K562 (cell line): ENCODE data around the gene SDK1. TPM values are rescaled to one million over a fixed set of nuclear protein-coding genes. Genes with fewer than 3 reads are reported as not detected.

Experiments used
- ATAC-seq: fragments of 200-7000 bp; cut with Tn5 transposase; 3 replicates; pipeline ENCODE4 v1.9.1; 2020; ENCODE audit warnings: moderate library complexity
- BruUV-seq: library from RNA; stranded (reverse); fragments of 400-500 nt; replicated peaks from 2 replicates; lab custom pipeline; 2021; lab: Mats Ljungman, UMichigan
- CTCF ChIA-PET: fragments of 300-600 bp; formaldehyde crosslinking; extraction: SDS; loops from one replicate; lab custom pipeline; 2021; ENCODE audit warnings: low intra/inter-chr PET ratio; lab: Yijun Ruan, JAX
- POLR2A ChIA-PET: fragments of 300-600, 350-650 bp; sonication (Branson Sonifier 250); formaldehyde crosslinking; extraction: SDS; loops from one replicate; lab custom pipeline; 2021; ENCODE audit warnings: antibody characterized with exemption, inconsistent platforms; lab: Yijun Ruan, JAX
- DNase-seq, 4 experiments: peaks; one replicate each; pipeline versions ENCODE4 v3.0.0 to v3.0.0-alpha.2; 2011 to 2018; ENCODE audit warnings: low spot score in 3 of 4, mixed read lengths in 3 of 4; ENCODE audit errors: extremely low read depth in 1 of 4
- FAIRE-seq: peaks from 2 replicates; lab custom pipeline; 2011; peaks lifted over from hg19 to GRCh38; lab: Jason Lieb, UNC
- H2AFZ ChIP-seq: 2 replicates; pipeline ENCODE4 v1.6.0; 2011; ENCODE audit warnings: low read depth, low read length, control low read depth, inconsistent platforms
- H3K27ac ChIP-seq: fragments of 200-600 bp; 3 replicates; pipeline ENCODE4 v1.8.0; 2011; ENCODE audit warnings: low read depth, mild to moderate bottlenecking, control low read depth, inconsistent platforms, low read length, moderate library complexity, mixed read lengths; ENCODE audit errors: extremely low read depth
- H3K27me3 ChIP-seq, 2 experiments: fragments of 300-600 bp in 1 of 2; 2 replicates in 1 of 2; 3 replicates in 1 of 2; pipeline versions ENCODE4 v1.6.0 to v1.8.0; 2011; ENCODE audit warnings: inconsistent platforms in 2 of 2, low read length in 2 of 2, mild to moderate bottlenecking in 1 of 2, mixed read lengths in 1 of 2, moderate library complexity in 1 of 2; ENCODE audit not compliant: control insufficient read depth in 2 of 2, insufficient read depth in 2 of 2
- H3K36me3 ChIP-seq: fragments of 300-600 bp; 3 replicates; pipeline ENCODE4 v1.8.0; 2011; ENCODE audit warnings: mild to moderate bottlenecking, low read length, inconsistent platforms; ENCODE audit not compliant: control insufficient read depth, insufficient read depth
- H3K4me1 ChIP-seq, 2 experiments: fragments of 200-600 bp in 1 of 2; replicated peaks in 1 of 2; 2 replicates in 1 of 2; 3 replicates in 1 of 2; pipeline versions ENCODE4 v1.5.1 to v1.8.0; 2011; ENCODE audit warnings: inconsistent platforms in 2 of 2, low read length in 2 of 2, mild to moderate bottlenecking in 1 of 2, mixed read lengths in 1 of 2, moderate library complexity in 1 of 2; ENCODE audit not compliant: control insufficient read depth in 2 of 2, insufficient read depth in 2 of 2
- H3K4me2 ChIP-seq: 2 replicates; pipeline ENCODE4 v1.6.1; 2011; ENCODE audit warnings: low read length, control low read depth, inconsistent platforms, mixed read lengths; ENCODE audit not compliant: insufficient read depth
- H3K4me3 ChIP-seq: fragments of 200-600 bp; sonication (generic), shearing (Covaris generic); 2 replicates; pipeline ENCODE4 v1.5.1; 2016; ENCODE audit warnings: control low read depth, inconsistent platforms
- H3K79me2 ChIP-seq: fragments of 200-600 bp; 3 replicates; pipeline ENCODE4 v1.8.0; 2011; ENCODE audit warnings: low read length, inconsistent platforms; ENCODE audit not compliant: control insufficient read depth, insufficient read depth
- H3K9ac ChIP-seq, 2 experiments: 2 replicates each; pipeline versions ENCODE4 v1.6.0 to v1.6.1; 2011; ENCODE audit warnings: low read depth in 2 of 2, low read length in 2 of 2, control low read depth in 1 of 2, inconsistent platforms in 1 of 2, mild to moderate bottlenecking in 1 of 2, mixed read lengths in 1 of 2; ENCODE audit not compliant: insufficient read depth in 1 of 2
- H3K9me1 ChIP-seq: one replicate; pipeline ENCODE4 v1.6.0; 2011; ENCODE audit warnings: inconsistent platforms, mild to moderate bottlenecking, low read length, moderate library complexity; ENCODE audit not compliant: control insufficient read depth, insufficient read depth
- H3K9me3 ChIP-seq: replicated peaks from 2 replicates; pipeline ENCODE4 v1.5.1; 2011; ENCODE audit warnings: low read depth, low read length, inconsistent platforms; ENCODE audit not compliant: control insufficient read depth, insufficient read depth
- H4K20me1 ChIP-seq: replicated peaks from 2 replicates; pipeline ENCODE4 v1.6.1; 2011; ENCODE audit warnings: low read length, inconsistent platforms, mixed read lengths; ENCODE audit not compliant: control insufficient read depth, insufficient read depth
- BCL6 ChIP-seq: fragments of 250-450 bp; sonication (Bioruptor Pico); IDR thresholded peaks from 2 replicates; pipeline ENCODE4 v1.4.0; 2020
- CBFA2T2 ChIP-seq: fragments of 450-650 bp; conservative IDR thresholded peaks from 2 replicates; pipeline ENCODE4 v1.6.1; 2017; ENCODE audit warnings: mild to moderate bottlenecking
- DDX20 ChIP-seq: fragments of 450-650 bp; IDR thresholded peaks from 2 replicates; pipeline ENCODE4 v1.6.1; 2016; ENCODE audit warnings: missing genetic modification characterization, low read depth, mild to moderate bottlenecking, missing compliant biosample characterization, moderate library complexity
- EHMT2 ChIP-seq: fragments of 450-650 bp; IDR thresholded peaks from 2 replicates; pipeline ENCODE4 v1.6.1; 2018; ENCODE audit warnings: antibody characterized with exemption
- NFATC3 ChIP-seq: fragments of 450-650 bp; IDR thresholded peaks from 2 replicates; pipeline ENCODE4 v1.6.1; 2017; ENCODE audit warnings: mild to moderate bottlenecking
- NKRF ChIP-seq: fragments of 450-650 bp; IDR thresholded peaks from 2 replicates; pipeline ENCODE4 v1.6.1; 2016; ENCODE audit warnings: borderline replicate concordance
- PHTF2 ChIP-seq: fragments of 250-450 bp; sonication (Bioruptor Pico); IDR thresholded peaks from 2 replicates; pipeline ENCODE4 v1.5.0; 2021; ENCODE audit warnings: mild to moderate bottlenecking
- SIRT6 ChIP-seq: IDR thresholded peaks from one replicate; pipeline ENCODE4 v1.6.1; 2012; ENCODE audit warnings: low read depth, mild to moderate bottlenecking, control low read depth, inconsistent platforms, low read length, moderate library complexity
- TCFL5 ChIP-seq: fragments of 250-450 bp; sonication (Bioruptor Pico); conservative IDR thresholded peaks from 2 replicates; pipeline ENCODE4 v1.6.1; 2021; ENCODE audit warnings: mild to moderate bottlenecking, moderate library complexity, matching md5 sums
- WGBS: fragments of 100-300 bp; shearing (Covaris generic); methylation state at CpG from one replicate; pipeline ENCODE4 v1.1.6; 2016; ENCODE audit warnings: low coverage, mixed read lengths; ENCODE audit not compliant: insufficient coverage; ENCODE audit errors: missing lambda C conversion rate; 5-methylcytosine and 5-hydroxymethylcytosine counted together
- in situ Hi-C: fragments of 300-500 bp; cut with MboI; formaldehyde crosslinking; loops from 4 replicates; pipeline ENCODE4 v1.15.0; 2018; ENCODE audit warnings: inconsistent platforms, mixed read lengths
- intact Hi-C: fragments of 100-400 bp; cut with micrococcal nuclease; formaldehyde crosslinking; loops from 2 replicates; pipeline ENCODE4 v1.14.2; 2022
- polyA plus RNA-seq, 8 experiments: library from polyadenylated mRNA; depleted of rRNA in 4 of 8; stranded (reverse) in 5 of 8; unstranded in 3 of 8; fragments of >200 nt; fragmentation: Nextera tagmentation in 2 of 8; fragmentation: Illumina TruSeq in 1 of 8; extraction: Ambion mirVana in 2 of 8; extraction: Trizol in 1 of 8; gene quantifications; 2 replicates each; pipeline versions ENCODE4 v1.2.1 to v1.2.3, GENCODE V29; 2011 to 2014; ENCODE audit warnings: inconsistent platforms in 1 of 8, missing spikeins in 1 of 8
- total RNA-seq, 7 experiments: library from RNA; depleted of rRNA in 6 of 7; stranded (reverse); fragments of >200 nt in 6 of 7; fragmentation: Illumina TruSeq in 2 of 7; extraction: Trizol in 2 of 7; gene quantifications; 2 replicates each; pipeline versions ENCODE4 v1.2.1 to v1.2.3, GENCODE V29; 2011 to 2021; ENCODE audit warnings: low replicate concordance in 1 of 7
- TF ChIP-seq, protein P1 (sequence below): fragments of 450-650 bp; formaldehyde crosslinking; IDR thresholded peaks from 2 replicates; pipeline ENCODE4 v1.4.0; 2022; ENCODE audit warnings: missing genetic modification characterization
- TF ChIP-seq, protein P2 (sequence below): fragments of 250-450 bp; sonication (Bioruptor Pico); IDR thresholded peaks from 2 replicates; pipeline ENCODE4 v1.5.0; 2021; ENCODE audit warnings: mild to moderate bottlenecking, moderate library complexity

SDK1 gene
- total and polyA plus RNA-seq, 9 of the 15 experiments (the other 6 are each of a cell fraction or from before 2014, with no cell fraction given) = 0.16 TPM; not detected in 8

- ChIA-PET POLR2A (no interaction called here), CTCF (no interaction called here)
- Histone ChIP-seq H3K27me3 (peaks cover 20 to 49% of the 10 kb centered on the region in 2 experiments; a peak in 4 of 5 replicates), H3K4me1 (no peaks in the 10 kb centered on the region), H2AFZ (no peak overlapping the region), H4K20me1 (no peaks in the 10 kb centered on the region), H3K4me2 (no peak overlapping the region), H3K36me3 (no peaks in the 10 kb centered on the region), H3K79me2 (no peaks in the 10 kb centered on the region), H3K9me3 (no peaks in the 10 kb centered on the region), H3K9me1 (no peaks in the 10 kb centered on the region), H3K4me3 (no peak overlapping the region), H3K27ac (no peak overlapping the region), H3K9ac (no peak overlapping the region)
- intact Hi-C loops = no loop called here
- ATAC-seq = no peak
- DNase-seq = no peak
- in situ Hi-C loops = no loop called here
- no TSS peak for BruUV-seq
- TF ChIP-seq PHTF2 (CRISPR knock-in tag) (no peak), EHMT2 (no peak), NKRF (no peak), CBFA2T2 (no peak), TCFL5 (CRISPR knock-in tag) (no peak), DDX20 (tag) (no peak), NFATC3 (no peak), SIRT6 (no peak), BCL6 (CRISPR knock-in tag) (no peak)
- TF ChIP-seq, protein P1, sequence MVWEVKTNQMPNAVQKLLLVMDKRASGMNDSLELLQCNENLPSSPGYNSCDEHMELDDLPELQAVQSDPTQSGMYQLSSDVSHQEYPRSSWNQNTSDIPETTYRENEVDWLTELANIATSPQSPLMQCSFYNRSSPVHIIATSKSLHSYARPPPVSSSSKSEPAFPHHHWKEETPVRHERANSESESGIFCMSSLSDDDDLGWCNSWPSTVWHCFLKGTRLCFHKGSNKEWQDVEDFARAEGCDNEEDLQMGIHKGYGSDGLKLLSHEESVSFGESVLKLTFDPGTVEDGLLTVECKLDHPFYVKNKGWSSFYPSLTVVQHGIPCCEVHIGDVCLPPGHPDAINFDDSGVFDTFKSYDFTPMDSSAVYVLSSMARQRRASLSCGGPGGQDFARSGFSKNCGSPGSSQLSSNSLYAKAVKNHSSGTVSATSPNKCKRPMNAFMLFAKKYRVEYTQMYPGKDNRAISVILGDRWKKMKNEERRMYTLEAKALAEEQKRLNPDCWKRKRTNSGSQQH (CRISPR knock-in tag) = no peak
- TF ChIP-seq, protein P2, sequence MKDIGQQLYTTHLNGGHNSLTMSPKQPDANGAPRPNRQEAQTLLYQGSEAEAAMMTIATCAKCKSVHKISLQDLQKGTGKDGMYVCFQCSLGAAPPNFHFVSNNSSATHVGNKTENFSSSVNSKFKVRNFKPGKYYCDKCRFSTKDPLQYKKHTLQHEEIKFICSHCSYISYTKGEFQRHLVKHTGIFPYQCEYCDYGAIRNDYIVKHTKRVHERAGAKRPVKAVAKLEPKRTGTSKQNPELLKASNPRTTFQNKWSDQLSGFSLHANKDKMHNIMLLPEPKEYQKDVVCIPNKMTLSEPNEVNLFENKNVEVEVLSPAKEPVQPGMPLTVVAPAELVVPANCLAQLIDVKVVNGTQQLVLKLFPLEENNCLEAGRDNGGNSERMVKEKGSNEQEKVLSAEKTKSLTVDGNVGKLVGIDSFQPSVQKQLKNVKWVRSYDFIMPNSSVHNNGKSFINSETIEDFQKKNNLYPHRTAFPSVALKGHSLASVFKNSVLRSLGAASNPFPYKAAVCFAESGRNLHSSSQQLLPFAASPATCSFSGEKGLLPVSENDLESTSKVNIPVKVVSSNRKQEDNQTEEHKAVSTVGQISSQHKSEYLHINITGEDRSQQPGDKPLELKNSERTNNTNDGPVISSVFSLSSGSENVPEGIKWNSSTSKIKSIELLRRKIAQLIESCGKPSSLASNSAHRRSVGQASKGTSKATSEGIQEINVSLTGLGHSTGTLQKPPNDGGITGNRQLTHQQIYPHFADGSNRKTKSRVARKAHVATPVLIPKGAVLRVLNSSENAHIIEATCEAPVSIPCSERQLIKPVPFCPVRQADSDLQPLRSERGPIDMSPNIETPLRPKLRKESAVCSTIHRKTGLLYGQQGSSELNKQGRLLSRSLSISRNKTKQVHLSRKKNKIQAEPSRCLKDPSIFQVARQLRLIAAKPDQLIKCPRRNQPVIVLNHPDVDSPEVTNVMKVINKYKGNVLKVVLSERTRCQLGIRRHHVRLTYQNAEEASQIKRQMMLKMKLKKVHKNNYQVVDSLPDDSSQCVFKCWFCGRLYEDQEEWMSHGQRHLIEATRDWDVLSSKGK (CRISPR knock-in tag) = no peak
- WGBS = 2% methylated on average over 8 of the region's 8 CpGs
- no peak for FAIRE-seq
These were observed 714.3 kb downstream of the SDK1 start for GRCh38 chr7:4015371-4015770.
